NCI-H345 treated with DMSO at 0.1 percent for 48 hours (cell line): ENCODE results near the gene NR3C2.

Experiments
- DNase-seq: peaks from one replicate; lab custom pipeline; 2025; ENCODE audit not compliant: unreplicated experiment; lab: John Stamatoyannopoulos, UW

NR3C2 gene

GRCh38 chr4:148079961-148080360 lies 362.3 kb downstream of the NR3C2 start:
- no peak for DNase-seq

- no peak for DNase-seq
These were observed 364.2 kb downstream of the NR3C2 start for GRCh38 chr4:148078061-148078460.

DNA sequence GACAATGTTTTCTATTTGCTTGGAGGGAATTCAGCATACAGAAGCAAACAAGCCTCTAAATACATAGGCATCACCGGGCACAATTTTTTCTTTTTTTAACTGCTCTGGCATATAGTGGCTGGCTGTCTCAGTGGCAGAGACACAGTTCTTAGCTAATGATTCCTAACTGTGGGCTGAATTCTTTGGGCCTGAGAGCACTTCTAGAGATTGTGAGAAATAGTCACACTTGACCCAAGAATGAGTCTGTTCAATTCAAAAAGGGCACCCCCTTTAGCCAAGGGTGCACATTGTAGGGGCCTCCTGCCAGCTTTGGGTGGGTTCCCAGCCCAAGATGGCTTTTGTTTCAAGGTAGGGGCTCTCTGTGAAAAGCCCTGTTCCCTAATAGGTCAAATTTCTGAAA lies 364.6 kb downstream of the NR3C2 start:
- DNase-seq = no peak

- no peak for DNase-seq
These were observed 365.2 kb downstream of the NR3C2 start for GRCh38 chr4:148076964-148077363.

DNA sequence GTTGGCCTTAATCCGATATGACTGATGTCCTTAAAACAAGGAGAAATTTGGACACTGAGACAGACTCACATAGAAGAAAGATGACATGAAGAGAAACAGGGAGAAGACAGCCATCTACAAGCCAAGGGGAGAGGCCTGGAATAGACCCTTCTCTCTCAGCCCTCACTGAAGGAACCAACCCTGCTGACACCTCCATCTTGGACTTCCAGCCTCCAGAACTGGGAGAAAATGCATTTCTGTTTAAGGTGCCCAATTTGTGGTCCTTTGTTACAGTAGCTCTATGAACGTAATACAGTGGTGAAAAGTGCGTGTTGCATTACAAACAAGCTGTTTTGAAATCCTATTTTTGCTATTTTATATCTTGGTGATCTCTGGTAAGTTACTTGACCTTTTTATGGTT lies 366.8 kb downstream of the NR3C2 start:
- no peak for DNase-seq

DNA sequence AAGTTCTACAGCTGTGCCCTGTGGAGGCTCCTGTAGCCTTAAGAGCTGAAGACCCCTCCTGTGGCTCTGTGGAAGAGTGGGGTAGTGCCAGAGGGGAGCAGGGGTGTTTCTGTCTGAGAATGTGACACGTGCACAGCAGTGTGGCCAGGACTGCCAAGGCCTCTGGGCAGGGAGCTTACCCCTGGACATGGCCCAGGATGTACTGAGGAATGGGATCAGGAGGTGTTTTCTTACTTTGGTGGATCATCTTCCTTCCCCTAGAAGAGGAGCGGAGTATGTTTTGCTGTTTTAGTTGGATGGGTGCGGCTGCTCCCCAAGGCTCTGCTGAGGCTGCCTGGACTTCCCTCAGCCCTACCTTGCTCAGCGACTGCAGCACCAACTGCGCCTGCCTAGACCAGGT lies 367.8 kb downstream of the NR3C2 start:
- no peak for DNase-seq

DNA sequence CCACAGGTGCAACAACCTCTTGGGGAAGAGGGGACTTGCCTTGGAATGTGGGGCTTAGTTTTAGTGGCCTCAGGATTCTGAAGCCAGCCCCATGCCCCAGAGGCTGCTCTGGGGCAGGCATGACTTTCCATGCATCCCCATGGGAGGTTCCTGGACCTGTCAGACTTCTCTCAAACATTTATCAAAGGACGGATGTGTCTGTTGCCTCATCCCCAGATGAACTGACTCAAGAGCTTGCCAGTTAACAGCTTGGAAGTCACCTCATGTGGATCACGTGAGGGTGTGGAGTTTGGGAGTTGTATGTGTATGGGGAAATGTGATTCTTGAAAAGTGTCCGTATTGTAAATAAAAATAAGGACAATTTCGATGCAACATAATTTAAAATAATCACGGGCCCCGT lies 368.9 kb downstream of the NR3C2 start:
- no peak for DNase-seq

GRCh38 chr4:148072789-148073188 lies 369.4 kb downstream of the NR3C2 start:
- DNase-seq = no peak

GRCh38 chr4:148071009-148071408 lies 371.2 kb downstream of the NR3C2 start:
- DNase-seq = no peak

DNA sequence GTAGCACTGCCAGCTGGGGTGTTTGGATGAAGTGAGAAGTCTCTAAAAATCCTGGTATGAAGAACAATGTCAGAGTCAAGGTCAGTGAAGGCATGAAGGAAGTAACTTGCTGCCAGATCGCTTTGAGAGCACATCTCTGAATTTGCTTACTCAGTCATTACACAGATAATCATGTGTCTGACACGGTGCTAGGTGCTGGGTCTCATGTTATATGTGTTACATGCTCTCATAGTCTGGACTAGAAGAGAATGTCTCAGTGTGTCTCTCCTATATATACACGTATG lies 372.4 kb downstream of the NR3C2 start:
- DNase-seq = no peak

DNA sequence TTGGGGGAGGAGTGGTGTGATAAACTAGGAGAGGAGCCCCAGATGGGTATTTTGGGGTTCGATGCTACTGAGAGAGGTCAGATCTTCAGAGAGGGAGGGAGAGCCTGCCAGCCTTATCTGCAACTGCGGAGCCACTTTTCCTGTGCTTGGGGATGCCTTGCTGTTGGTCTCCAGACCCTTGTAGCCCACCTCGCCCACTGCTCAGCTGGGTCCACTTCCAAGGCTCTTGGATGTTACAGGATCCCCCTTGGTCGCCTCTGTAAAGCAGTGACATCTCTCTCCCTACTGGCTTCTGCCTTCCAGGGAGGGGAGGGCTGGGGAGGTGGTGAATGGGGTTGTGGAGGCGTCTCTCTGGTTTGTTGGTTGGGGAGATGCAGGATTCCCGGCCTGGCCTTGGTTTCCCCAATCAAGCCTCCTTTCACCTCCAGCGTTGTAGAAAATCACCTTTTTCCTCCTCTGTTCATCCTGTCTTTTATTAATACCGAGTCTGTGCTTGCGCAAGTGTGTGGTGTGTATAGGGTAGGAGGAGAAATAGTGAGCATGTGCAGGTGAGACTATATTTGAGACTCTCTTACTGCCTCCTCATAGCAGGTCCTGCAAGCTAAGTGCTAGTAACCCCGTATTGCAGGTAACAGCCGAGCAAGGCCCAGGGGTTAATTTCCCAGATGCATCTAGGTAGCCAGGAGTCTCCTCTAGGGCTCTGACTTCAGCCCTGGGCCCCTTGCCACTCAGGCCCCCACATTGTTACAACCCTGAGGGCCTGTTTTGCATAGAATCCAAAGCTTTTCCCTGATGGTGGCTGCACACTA lies 372.9 kb downstream of the NR3C2 start:
- no peak for DNase-seq

GRCh38 chr4:148068065-148068911 lies 373.9 kb downstream of the NR3C2 start:
- DNase-seq = no peak

- no peak for DNase-seq
These were observed 374.8 kb downstream of the NR3C2 start for GRCh38 chr4:148067301-148067916.

- DNase-seq = no peak
These were observed 377.1 kb downstream of the NR3C2 start for GRCh38 chr4:148065075-148065474.

DNA sequence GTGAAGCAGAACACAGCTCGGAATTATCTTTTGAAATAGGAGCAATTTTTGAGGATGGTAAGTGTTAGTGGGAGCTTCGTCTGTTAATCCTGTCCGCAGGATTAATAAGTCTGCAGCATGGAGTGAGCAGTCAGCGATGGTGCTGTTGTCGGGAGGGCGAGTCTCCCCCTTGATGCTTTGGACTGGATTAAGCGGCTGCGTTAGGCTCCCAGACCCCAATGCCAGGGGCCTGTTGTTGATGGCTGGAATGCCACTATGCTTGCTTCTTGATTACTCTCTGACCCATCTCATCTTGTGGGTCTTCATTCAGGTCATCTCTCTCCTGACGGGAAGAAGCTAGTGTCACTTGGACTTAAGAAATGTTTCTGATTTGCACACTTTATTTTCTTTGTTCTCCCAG lies 377.8 kb downstream of the NR3C2 start:
- no peak for DNase-seq

DNA sequence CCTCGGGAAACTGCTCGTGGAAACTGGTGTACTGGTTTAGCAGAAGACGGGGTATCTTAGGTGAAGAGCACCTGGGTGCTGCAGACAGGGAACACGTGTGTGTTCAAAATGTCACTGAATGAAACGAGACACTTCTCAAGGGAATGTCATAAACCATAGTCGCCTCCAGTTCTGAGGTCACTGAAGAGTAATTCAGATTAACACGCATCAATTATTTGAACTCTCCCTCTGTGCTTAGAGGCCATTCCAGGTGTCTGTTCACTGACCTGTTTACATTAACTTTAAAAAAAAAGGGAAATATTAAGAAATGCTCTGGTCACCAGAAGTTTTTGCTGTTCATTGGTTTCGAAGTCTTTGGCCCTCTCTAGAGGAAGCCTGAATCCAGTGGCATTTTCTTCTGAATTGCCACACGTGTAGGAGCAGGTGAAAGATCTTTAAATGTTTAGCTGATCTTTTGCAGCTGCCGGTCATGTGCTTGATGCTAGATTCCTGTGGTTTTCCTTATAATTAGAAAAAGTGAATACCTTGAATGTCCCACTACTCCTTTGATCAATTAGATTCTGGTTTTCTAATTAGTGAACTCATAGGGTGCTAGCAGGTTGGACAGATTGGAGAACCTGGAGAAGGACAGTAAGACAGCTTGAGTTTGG lies 379.8 kb downstream of the NR3C2 start:
- DNase-seq = no peak

DNA sequence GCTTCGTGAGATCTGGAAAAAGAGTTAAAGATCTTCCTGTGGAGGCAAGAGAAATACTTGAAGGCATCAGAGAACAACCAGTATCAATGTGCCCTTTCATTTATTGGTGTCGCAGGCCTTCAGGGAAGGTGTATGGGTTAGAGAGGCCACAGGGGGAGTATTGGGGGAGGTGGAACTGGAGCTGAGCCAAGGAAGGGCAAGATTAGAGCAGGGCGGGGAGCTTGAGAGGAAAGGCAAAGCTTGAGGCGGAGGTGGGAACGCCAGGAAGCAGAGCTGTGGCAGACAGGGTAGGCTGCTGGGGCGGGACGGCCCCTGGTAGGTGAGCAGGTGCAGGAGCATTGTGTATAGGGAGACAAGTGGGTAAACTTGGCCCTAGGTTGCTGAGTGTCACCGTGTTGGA lies 380.4 kb downstream of the NR3C2 start:
- DNase-seq = peak; percentile 61

GRCh38 chr4:148061141-148061481 lies 381.1 kb downstream of the NR3C2 start:
- peak; percentile 4 for DNase-seq

GRCh38 chr4:148060264-148061140 lies 381.7 kb downstream of the NR3C2 start:
- no peak for DNase-seq

DNA sequence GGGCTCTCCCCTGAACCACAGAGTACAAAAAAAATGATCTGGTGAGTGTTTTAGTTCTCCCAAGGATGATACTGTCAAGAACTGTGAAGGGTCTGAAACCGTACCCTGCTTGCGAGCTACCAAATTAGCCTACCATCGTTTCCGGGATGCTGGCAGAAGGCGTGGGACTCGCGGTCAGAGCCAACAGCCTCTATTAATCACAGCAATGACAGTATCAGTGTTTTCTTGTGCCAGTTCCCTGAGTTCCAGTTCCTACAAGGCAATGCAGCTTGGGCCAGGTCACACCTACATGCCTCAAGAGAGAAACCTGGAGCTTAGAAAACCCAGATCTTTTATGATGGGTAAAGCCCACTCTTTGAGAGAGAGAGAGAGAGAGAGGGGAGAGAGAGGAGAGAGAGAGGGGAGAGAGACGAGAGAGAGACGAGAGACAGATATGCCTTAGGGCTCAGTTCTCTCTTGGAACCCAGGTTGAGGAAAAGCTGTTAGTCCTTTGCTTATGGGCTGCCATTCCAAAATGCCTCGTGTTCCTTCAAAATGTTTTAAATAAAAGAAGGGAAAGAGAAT lies 382.5 kb downstream of the NR3C2 start:
- DNase-seq = no peak
